HG03064 (cell line): ENCODE data around the gene MOSPD3.

ENCODE experiments used
- ATAC-seq: cut with Tn5 transposase; IDR thresholded peaks from one replicate; pipeline ENCODE4 v1.9.1; 2021; ENCODE audit warnings: low read depth; ENCODE audit not compliant: unreplicated experiment

The MOSPD3 gene

GRCh38 chr7:100590077-100590737, 22.1 kb upstream of the MOSPD3 start:
- no peak for ATAC-seq

- ATAC-seq: no peak
Observed at GRCh38 chr7:100591596-100591995, 20.7 kb upstream of the MOSPD3 start.

GRCh38 chr7:100595188-100595587, 17.2 kb upstream of the MOSPD3 start:
- no peak for ATAC-seq

- ATAC-seq: no peak
Observed at GRCh38 chr7:100598425-100598824, 13.9 kb upstream of the MOSPD3 start.

GRCh38 chr7:100599911-100600729, 12.2 kb upstream of the MOSPD3 start:
- ATAC-seq: no peak

- no peak for ATAC-seq
Observed at GRCh38 chr7:100600730-100601038, 11.7 kb upstream of the MOSPD3 start.

GRCh38 chr7:100602889-100603725, 9.2 kb upstream of the MOSPD3 start:
- no peak for ATAC-seq

GRCh38 chr7:100603726-100604027, 8.7 kb upstream of the MOSPD3 start:
- no peak for ATAC-seq

GRCh38 chr7:100604028-100604975, 8.0 kb upstream of the MOSPD3 start:
- no peak for ATAC-seq

GRCh38 chr7:100604976-100605911, 7.1 kb upstream of the MOSPD3 start:
- ATAC-seq: no peak

GRCh38 chr7:100606313-100606712, 6.0 kb upstream of the MOSPD3 start:
- no peak for ATAC-seq

GRCh38 chr7:100607111-100607510, 5.2 kb upstream of the MOSPD3 start:
- ATAC-seq: no peak

- no peak for ATAC-seq
Observed at GRCh38 chr7:100609958-100610357, 2.4 kb upstream of the MOSPD3 start.

- ATAC-seq: no peak
Observed at GRCh38 chr7:100612730-100613390, 520 bp downstream of the MOSPD3 start.

- no peak for ATAC-seq
Observed at GRCh38 chr7:100613412-100614175, 1.3 kb downstream of the MOSPD3 start.

GRCh38 chr7:100614308-100614861, 2.0 kb downstream of the MOSPD3 start:
- ATAC-seq: no peak

- no peak for ATAC-seq
Observed at GRCh38 chr7:100620239-100620638, 7.9 kb downstream of the MOSPD3 start.

GRCh38 chr7:100620804-100621203, 8.5 kb downstream of the MOSPD3 start:
- no peak for ATAC-seq
